Peyer's patch (tissue), 4 donors: ENCODE measurements around the gene RNPC3.

Experiments
- CTCF ChIP-seq, 6 experiments: fragments of 450-650 bp in 4 of 6; fragments of 200-600 bp in 2 of 6; sonication (generic) in 1 of 6; IDR thresholded peaks; one replicate each; pipeline ENCODE4 v1.5.1; 2017 to 2019; ENCODE audit warnings: antibody characterized with exemption in 6 of 6, mild to moderate bottlenecking in 3 of 6, moderate library complexity in 1 of 6
- POLR2A ChIP-seq, 2 donors: fragments of 450-650 bp; IDR thresholded peaks; one replicate each; pipeline ENCODE4 v1.5.1; 2017; ENCODE audit warnings: antibody characterized with exemption in 2 of 2, mild to moderate bottlenecking in 2 of 2, moderate library complexity in 2 of 2

GRCh38 chr1:103546496-103546895 is 21.0 kb downstream of the RNPC3 start:
- TF ChIP-seq CTCF (IDR thresholded peaks at IDR 0.05) (no peak), POLR2A (IDR thresholded peaks at IDR 0.05) (no peak)
